GM23338 (cell line): ENCODE measurements around the gene MRPS5. TPM values are rescaled to one million over a fixed set of nuclear protein-coding genes. Genes with fewer than 3 reads are reported as not detected.

Experiments
- ATAC-seq: fragments of 200-7000 bp; cut with Tn5 transposase; 3 replicates; pipeline ENCODE4 v1.9.1; 2020
- DNase-seq: peaks from one replicate; pipeline ENCODE4 v3.0.0-alpha.2; 2015; ENCODE audit warnings: low spot score
- H2AFZ ChIP-seq: fragments of 200-600 bp; sonication (generic); 2 replicates; pipeline ENCODE4 v1.8.0; 2016; ENCODE audit warnings: antibody characterized with exemption, mild to moderate bottlenecking, moderate library complexity
- H3F3A ChIP-seq: fragments of 200-600 bp; sonication (generic); replicated peaks from 2 replicates; pipeline ENCODE4 v1.8.0; 2017; ENCODE audit warnings: antibody characterized with exemption, mixed run types, low read depth
- H3K27ac ChIP-seq: fragments of 200-600 bp; sonication (generic); 2 replicates; pipeline ENCODE4 v1.6.1; 2016; ENCODE audit warnings: low read depth
- H3K27me3 ChIP-seq: fragments of 200-600 bp; sonication (generic); 2 replicates; pipeline ENCODE4 v1.8.0; 2016; ENCODE audit warnings: mild to moderate bottlenecking, mixed run types, moderate library complexity; ENCODE audit not compliant: insufficient read depth
- H3K36me3 ChIP-seq: fragments of 200-600 bp; sonication (generic); 2 replicates; pipeline ENCODE4 v1.8.0; 2016; ENCODE audit warnings: mild to moderate bottlenecking; ENCODE audit not compliant: insufficient read depth
- H3K4me1 ChIP-seq: fragments of 200-600 bp; sonication (generic); 2 replicates; pipeline ENCODE4 v1.8.0; 2016; ENCODE audit warnings: mild to moderate bottlenecking, moderate library complexity; ENCODE audit not compliant: insufficient read depth
- H3K4me2 ChIP-seq: fragments of 200-600 bp; sonication (generic); 2 replicates; pipeline ENCODE4 v1.7.1; 2017; ENCODE audit warnings: mixed run types
- H3K4me3 ChIP-seq: fragments of 200-600 bp; sonication (generic); 2 replicates; pipeline ENCODE4 v1.6.1; 2016; ENCODE audit warnings: mixed run types
- H3K79me2 ChIP-seq: fragments of 200-600 bp; sonication (generic); replicated peaks from 2 replicates; pipeline ENCODE4 v1.8.0; 2017; ENCODE audit warnings: mild to moderate bottlenecking; ENCODE audit not compliant: insufficient read depth
- H3K9me2 ChIP-seq: fragments of 200-600 bp; sonication (generic); 2 replicates; pipeline ENCODE4 v1.8.0; 2017; ENCODE audit not compliant: insufficient read depth
- H4K20me1 ChIP-seq: fragments of 200-600 bp; sonication (generic); replicated peaks from 2 replicates; pipeline ENCODE4 v1.8.0; 2017; ENCODE audit warnings: mild to moderate bottlenecking; ENCODE audit not compliant: insufficient read depth
- H3K27ac Mint-ChIP-seq: 2 replicates; pipeline ENCODE4 v1.8.0; 2020; ENCODE audit warnings: inconsistent platforms, mild to moderate bottlenecking, moderate library complexity, mixed read lengths
- H3K27me3 Mint-ChIP-seq: 3 replicates; pipeline ENCODE4 v1.8.0; 2022; ENCODE audit warnings: low read depth, mild to moderate bottlenecking, moderate library complexity, mixed read lengths, inconsistent platforms; ENCODE audit not compliant: insufficient read depth, poor library complexity
- H3K36me3 Mint-ChIP-seq: 3 replicates; pipeline ENCODE4 v1.8.0; 2021; ENCODE audit warnings: low read depth, mild to moderate bottlenecking, inconsistent platforms, moderate library complexity, mixed read lengths
- H3K4me1 Mint-ChIP-seq: 3 replicates; pipeline ENCODE4 v1.8.0; 2020; ENCODE audit warnings: mild to moderate bottlenecking, inconsistent platforms, mixed read lengths
- H3K4me3 Mint-ChIP-seq: 3 replicates; pipeline ENCODE4 v1.8.0; 2021; ENCODE audit warnings: moderate library complexity, mild to moderate bottlenecking, inconsistent platforms, mixed read lengths
- H3K9me3 Mint-ChIP-seq: 3 replicates; pipeline ENCODE4 v1.8.0; 2020; ENCODE audit warnings: moderate library complexity, mild to moderate bottlenecking, inconsistent platforms, mixed read lengths
- CREB1 ChIP-seq: fragments of 250-450 bp; sonication (Bioruptor Pico); IDR thresholded peaks from 2 replicates; pipeline ENCODE4 v1.5.0; 2020; ENCODE audit warnings: low read depth, mild to moderate bottlenecking, moderate library complexity
- EZH2 ChIP-seq: fragments of 200-600 bp; sonication (generic); IDR thresholded peaks from one replicate; pipeline ENCODE4 v1.8.0; 2017; ENCODE audit warnings: antibody characterized with exemption, mild to moderate bottlenecking, low read depth; ENCODE audit not compliant: unreplicated experiment
- EZH2phosphoT487 ChIP-seq: fragments of 200-600 bp; sonication (generic); IDR thresholded peaks from one replicate; pipeline ENCODE4 v1.8.1; 2018; ENCODE audit warnings: antibody characterized with exemption; ENCODE audit not compliant: unreplicated experiment
- JUNB ChIP-seq: IDR thresholded peaks from one replicate; pipeline ENCODE4 v1.6.1; 2016; ENCODE audit warnings: antibody characterized with exemption; ENCODE audit not compliant: unreplicated experiment
- NANOG ChIP-seq: IDR thresholded peaks from 2 replicates; pipeline ENCODE4 v1.6.1; 2016; ENCODE audit warnings: antibody characterized with exemption, borderline replicate concordance
- POLR2AphosphoS5 ChIP-seq: IDR thresholded peaks from 2 replicates; pipeline ENCODE4 v1.6.1; 2016; ENCODE audit warnings: antibody characterized with exemption, low read depth
- STAT1 ChIP-seq: IDR thresholded peaks from one replicate; pipeline ENCODE4 v1.6.1; 2016; ENCODE audit warnings: antibody characterized with exemption; ENCODE audit not compliant: unreplicated experiment
- ZNF114 ChIP-seq: fragments of 250-450 bp; sonication (Bioruptor Pico); IDR thresholded peaks from 2 replicates; pipeline ENCODE4 v1.5.0; 2020; ENCODE audit warnings: mild to moderate bottlenecking, moderate library complexity
- ZNF331 ChIP-seq: fragments of 250-450 bp; sonication (Bioruptor Pico); IDR thresholded peaks from 2 replicates; pipeline ENCODE4 v1.5.0; 2020; ENCODE audit warnings: low read depth, mild to moderate bottlenecking, moderate library complexity
- polyA plus RNA-seq: library from polyadenylated mRNA; unstranded; fragments of >200 nt; fragmentation: Nextera tagmentation; extraction: Ambion mirVana; gene quantifications from 2 replicates; pipeline ENCODE4 v1.2.1, GENCODE V29; 2016
- total RNA-seq: library from RNA; depleted of rRNA; stranded (reverse); fragments of >200 nt; shearing (Covaris generic); gene quantifications from 2 replicates; pipeline ENCODE4 v1.2.3, GENCODE V29; 2014
- TF ChIP-seq, protein P1 (sequence below), 2 experiments: fragments of 200-600 bp in 1 of 2; sonication (generic) in 1 of 2; conservative IDR thresholded peaks; 2 replicates each; pipeline versions ENCODE4 v1.5.1 to v1.6.1; 2016 to 2017; ENCODE audit warnings: antibody characterized with exemption in 2 of 2, low read depth in 2 of 2, mild to moderate bottlenecking in 2 of 2, moderate library complexity in 1 of 2
- TF ChIP-seq, protein P2 (sequence below): IDR thresholded peaks from 2 replicates; pipeline ENCODE4 v1.6.1; 2016; ENCODE audit warnings: antibody characterized with exemption
- TF ChIP-seq, protein P3 (sequence below): fragments of 250-450 bp; sonication (Bioruptor Pico); IDR thresholded peaks from 2 replicates; pipeline ENCODE4 v1.5.0; 2020; ENCODE audit warnings: mild to moderate bottlenecking, moderate library complexity
- TF ChIP-seq, protein P4 (sequence below): IDR thresholded peaks from one replicate; pipeline ENCODE4 v1.6.1; 2018; ENCODE audit warnings: antibody characterized with exemption; ENCODE audit not compliant: unreplicated experiment

Gene MRPS5
- total and polyA plus RNA-seq, 2 experiments from 2014 or later: 51.9 to 79.0 TPM

DNA sequence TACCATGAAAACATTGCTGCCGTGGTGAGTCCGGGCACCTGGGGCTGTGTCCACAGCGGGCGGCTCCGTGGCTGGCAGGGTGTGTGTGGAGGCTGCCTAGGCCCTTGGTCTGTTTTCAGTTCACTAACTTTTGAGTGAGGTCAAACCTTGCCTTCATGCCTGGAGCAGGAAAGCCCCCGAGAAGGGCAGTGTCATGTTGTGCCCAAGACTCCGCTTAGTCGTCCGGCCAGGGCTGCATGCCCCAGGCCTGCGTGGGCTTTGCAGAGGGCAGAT lies 72.0 kb downstream of the MRPS5 start:
- Mint-ChIP-seq H3K27ac (no peak overlapping the region), H3K4me3 (no peak overlapping the region), H3K4me1 (peaks cover 6% of the 10 kb centered on the region), H3K9me3 (no peaks in the 10 kb centered on the region), H3K36me3 (no peaks in the 10 kb centered on the region), H3K27me3 (no peaks in the 10 kb centered on the region)
- ATAC-seq (no peak), DNase-seq (no peak)
- TF ChIP-seq JUNB: no peak
- no peak for TF ChIP-seq NANOG
- no peak for TF ChIP-seq EZH2phosphoT487
- TF ChIP-seq ZNF331 (CRISPR knock-in tag): no peak
- TF ChIP-seq, protein P1, sequence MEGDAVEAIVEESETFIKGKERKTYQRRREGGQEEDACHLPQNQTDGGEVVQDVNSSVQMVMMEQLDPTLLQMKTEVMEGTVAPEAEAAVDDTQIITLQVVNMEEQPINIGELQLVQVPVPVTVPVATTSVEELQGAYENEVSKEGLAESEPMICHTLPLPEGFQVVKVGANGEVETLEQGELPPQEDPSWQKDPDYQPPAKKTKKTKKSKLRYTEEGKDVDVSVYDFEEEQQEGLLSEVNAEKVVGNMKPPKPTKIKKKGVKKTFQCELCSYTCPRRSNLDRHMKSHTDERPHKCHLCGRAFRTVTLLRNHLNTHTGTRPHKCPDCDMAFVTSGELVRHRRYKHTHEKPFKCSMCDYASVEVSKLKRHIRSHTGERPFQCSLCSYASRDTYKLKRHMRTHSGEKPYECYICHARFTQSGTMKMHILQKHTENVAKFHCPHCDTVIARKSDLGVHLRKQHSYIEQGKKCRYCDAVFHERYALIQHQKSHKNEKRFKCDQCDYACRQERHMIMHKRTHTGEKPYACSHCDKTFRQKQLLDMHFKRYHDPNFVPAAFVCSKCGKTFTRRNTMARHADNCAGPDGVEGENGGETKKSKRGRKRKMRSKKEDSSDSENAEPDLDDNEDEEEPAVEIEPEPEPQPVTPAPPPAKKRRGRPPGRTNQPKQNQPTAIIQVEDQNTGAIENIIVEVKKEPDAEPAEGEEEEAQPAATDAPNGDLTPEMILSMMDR (conservative IDR thresholded peaks at IDR 0.05; ENCODE audit: low read depth in 2 of 2): no peak
- TF ChIP-seq POLR2AphosphoS5: no peak
- TF ChIP-seq CREB1 (CRISPR knock-in tag): no peak
- TF ChIP-seq STAT1: no peak
- TF ChIP-seq, protein P2, sequence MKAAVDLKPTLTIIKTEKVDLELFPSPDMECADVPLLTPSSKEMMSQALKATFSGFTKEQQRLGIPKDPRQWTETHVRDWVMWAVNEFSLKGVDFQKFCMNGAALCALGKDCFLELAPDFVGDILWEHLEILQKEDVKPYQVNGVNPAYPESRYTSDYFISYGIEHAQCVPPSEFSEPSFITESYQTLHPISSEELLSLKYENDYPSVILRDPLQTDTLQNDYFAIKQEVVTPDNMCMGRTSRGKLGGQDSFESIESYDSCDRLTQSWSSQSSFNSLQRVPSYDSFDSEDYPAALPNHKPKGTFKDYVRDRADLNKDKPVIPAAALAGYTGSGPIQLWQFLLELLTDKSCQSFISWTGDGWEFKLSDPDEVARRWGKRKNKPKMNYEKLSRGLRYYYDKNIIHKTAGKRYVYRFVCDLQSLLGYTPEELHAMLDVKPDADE: no peak
- TF ChIP-seq, protein P3, sequence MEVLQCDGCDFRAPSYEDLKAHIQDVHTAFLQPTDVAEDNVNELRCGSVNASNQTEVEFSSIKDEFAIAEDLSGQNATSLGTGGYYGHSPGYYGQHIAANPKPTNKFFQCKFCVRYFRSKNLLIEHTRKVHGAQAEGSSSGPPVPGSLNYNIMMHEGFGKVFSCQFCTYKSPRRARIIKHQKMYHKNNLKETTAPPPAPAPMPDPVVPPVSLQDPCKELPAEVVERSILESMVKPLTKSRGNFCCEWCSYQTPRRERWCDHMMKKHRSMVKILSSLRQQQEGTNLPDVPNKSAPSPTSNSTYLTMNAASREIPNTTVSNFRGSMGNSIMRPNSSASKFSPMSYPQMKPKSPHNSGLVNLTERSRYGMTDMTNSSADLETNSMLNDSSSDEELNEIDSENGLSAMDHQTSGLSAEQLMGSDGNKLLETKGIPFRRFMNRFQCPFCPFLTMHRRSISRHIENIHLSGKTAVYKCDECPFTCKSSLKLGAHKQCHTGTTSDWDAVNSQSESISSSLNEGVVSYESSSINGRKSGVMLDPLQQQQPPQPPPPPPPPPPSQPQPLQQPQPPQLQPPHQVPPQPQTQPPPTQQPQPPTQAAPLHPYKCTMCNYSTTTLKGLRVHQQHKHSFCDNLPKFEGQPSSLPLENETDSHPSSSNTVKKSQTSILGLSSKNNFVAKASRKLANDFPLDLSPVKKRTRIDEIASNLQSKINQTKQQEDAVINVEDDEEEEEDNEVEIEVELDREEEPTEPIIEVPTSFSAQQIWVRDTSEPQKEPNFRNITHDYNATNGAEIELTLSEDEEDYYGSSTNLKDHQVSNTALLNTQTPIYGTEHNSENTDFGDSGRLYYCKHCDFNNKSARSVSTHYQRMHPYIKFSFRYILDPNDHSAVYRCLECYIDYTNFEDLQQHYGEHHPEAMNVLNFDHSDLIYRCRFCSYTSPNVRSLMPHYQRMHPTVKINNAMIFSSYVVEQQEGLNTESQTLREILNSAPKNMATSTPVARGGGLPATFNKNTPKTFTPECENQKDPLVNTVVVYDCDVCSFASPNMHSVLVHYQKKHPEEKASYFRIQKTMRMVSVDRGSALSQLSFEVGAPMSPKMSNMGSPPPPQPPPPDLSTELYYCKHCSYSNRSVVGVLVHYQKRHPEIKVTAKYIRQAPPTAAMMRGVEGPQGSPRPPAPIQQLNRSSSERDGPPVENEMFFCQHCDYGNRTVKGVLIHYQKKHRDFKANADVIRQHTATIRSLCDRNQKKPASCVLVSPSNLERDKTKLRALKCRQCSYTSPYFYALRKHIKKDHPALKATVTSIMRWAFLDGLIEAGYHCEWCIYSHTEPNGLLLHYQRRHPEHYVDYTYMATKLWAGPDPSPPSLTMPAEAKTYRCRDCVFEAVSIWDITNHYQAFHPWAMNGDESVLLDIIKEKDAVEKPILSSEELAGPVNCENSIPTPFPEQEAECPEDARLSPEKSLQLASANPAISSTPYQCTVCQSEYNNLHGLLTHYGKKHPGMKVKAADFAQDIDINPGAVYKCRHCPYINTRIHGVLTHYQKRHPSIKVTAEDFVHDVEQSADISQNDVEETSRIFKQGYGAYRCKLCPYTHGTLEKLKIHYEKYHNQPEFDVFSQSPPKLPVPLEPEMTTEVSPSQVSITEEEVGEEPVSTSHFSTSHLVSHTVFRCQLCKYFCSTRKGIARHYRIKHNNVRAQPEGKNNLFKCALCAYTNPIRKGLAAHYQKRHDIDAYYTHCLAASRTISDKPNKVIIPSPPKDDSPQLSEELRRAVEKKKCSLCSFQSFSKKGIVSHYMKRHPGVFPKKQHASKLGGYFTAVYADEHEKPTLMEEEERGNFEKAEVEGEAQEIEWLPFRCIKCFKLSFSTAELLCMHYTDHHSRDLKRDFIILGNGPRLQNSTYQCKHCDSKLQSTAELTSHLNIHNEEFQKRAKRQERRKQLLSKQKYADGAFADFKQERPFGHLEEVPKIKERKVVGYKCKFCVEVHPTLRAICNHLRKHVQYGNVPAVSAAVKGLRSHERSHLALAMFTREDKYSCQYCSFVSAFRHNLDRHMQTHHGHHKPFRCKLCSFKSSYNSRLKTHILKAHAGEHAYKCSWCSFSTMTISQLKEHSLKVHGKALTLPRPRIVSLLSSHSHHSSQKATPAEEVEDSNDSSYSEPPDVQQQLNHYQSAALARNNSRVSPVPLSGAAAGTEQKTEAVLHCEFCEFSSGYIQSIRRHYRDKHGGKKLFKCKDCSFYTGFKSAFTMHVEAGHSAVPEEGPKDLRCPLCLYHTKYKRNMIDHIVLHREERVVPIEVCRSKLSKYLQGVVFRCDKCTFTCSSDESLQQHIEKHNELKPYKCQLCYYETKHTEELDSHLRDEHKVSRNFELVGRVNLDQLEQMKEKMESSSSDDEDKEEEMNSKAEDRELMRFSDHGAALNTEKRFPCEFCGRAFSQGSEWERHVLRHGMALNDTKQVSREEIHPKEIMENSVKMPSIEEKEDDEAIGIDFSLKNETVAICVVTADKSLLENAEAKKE (CRISPR knock-in tag): no peak
- TF ChIP-seq EZH2: no peak
- no peak for TF ChIP-seq ZNF114
- TF ChIP-seq, protein P4, sequence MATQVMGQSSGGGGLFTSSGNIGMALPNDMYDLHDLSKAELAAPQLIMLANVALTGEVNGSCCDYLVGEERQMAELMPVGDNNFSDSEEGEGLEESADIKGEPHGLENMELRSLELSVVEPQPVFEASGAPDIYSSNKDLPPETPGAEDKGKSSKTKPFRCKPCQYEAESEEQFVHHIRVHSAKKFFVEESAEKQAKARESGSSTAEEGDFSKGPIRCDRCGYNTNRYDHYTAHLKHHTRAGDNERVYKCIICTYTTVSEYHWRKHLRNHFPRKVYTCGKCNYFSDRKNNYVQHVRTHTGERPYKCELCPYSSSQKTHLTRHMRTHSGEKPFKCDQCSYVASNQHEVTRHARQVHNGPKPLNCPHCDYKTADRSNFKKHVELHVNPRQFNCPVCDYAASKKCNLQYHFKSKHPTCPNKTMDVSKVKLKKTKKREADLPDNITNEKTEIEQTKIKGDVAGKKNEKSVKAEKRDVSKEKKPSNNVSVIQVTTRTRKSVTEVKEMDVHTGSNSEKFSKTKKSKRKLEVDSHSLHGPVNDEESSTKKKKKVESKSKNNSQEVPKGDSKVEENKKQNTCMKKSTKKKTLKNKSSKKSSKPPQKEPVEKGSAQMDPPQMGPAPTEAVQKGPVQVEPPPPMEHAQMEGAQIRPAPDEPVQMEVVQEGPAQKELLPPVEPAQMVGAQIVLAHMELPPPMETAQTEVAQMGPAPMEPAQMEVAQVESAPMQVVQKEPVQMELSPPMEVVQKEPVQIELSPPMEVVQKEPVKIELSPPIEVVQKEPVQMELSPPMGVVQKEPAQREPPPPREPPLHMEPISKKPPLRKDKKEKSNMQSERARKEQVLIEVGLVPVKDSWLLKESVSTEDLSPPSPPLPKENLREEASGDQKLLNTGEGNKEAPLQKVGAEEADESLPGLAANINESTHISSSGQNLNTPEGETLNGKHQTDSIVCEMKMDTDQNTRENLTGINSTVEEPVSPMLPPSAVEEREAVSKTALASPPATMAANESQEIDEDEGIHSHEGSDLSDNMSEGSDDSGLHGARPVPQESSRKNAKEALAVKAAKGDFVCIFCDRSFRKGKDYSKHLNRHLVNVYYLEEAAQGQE: no peak
- Histone ChIP-seq H3K4me1 (no peaks in the 10 kb centered on the region), H4K20me1 (no peaks in the 10 kb centered on the region), H3K9me2 (no peaks in the 10 kb centered on the region), H3K4me2 (no peak overlapping the region), H2AFZ (no peak overlapping the region), H3K27me3 (no peaks in the 10 kb centered on the region), H3K36me3 (no peaks in the 10 kb centered on the region), H3K4me3 (no peak overlapping the region), H3F3A (no peaks in the 10 kb centered on the region), H3K27ac (no peak overlapping the region), H3K79me2 (no peaks in the 10 kb centered on the region)
